Smooth muscle cell (in vitro differentiated cells): ENCODE results near the gene EHD3. TPM values are rescaled to one million over a fixed set of nuclear protein-coding genes. Genes with fewer than 3 reads are reported as not detected.

Experiments
- DNase-seq: peaks from one replicate; lab custom pipeline; 2025; ENCODE audit not compliant: unreplicated experiment; lab: John Stamatoyannopoulos, UW
- H2AFZ ChIP-seq: fragments of 200-600 bp; sonication (generic); 2 replicates; pipeline ENCODE4 v1.6.0; 2016; ENCODE audit warnings: antibody characterized with exemption, low read depth, mild to moderate bottlenecking
- H3F3A ChIP-seq: fragments of 200-600 bp; sonication (generic); 2 replicates; pipeline ENCODE4 v1.6.0; 2017; ENCODE audit warnings: antibody characterized with exemption, low read depth
- H3K27ac ChIP-seq: fragments of 200-600 bp; sonication (generic); 2 replicates; pipeline ENCODE4 v1.5.1; 2016; ENCODE audit warnings: low read depth, mild to moderate bottlenecking
- H3K27me3 ChIP-seq: fragments of 200-600 bp; sonication (generic); 2 replicates; pipeline ENCODE4 v1.6.1; 2016; ENCODE audit warnings: low read depth, mild to moderate bottlenecking
- H3K36me3 ChIP-seq: fragments of 200-600 bp; sonication (generic); 2 replicates; pipeline ENCODE4 v1.5.1; 2016; ENCODE audit warnings: low read depth
- H3K4me1 ChIP-seq: fragments of 200-600 bp; sonication (generic); 2 replicates; pipeline ENCODE4 v1.5.1; 2016; ENCODE audit warnings: low read depth
- H3K4me2 ChIP-seq: fragments of 200-600 bp; sonication (generic); 2 replicates; pipeline ENCODE4 v1.6.0; 2016; ENCODE audit warnings: mild to moderate bottlenecking
- H3K4me3 ChIP-seq: fragments of 200-600 bp; sonication (generic); 2 replicates; pipeline ENCODE4 v1.5.1; 2016; ENCODE audit warnings: mild to moderate bottlenecking
- H3K79me2 ChIP-seq: fragments of 200-600 bp; sonication (generic); 2 replicates; pipeline ENCODE4 v1.6.0; 2016; ENCODE audit warnings: low read depth, mild to moderate bottlenecking
- H3K9ac ChIP-seq: fragments of 200-600 bp; sonication (generic); 2 replicates; pipeline ENCODE4 v1.6.0; 2016; ENCODE audit warnings: low read depth
- H3K9me3 ChIP-seq: fragments of 200-600 bp; sonication (generic); replicated peaks from 2 replicates; pipeline ENCODE4 v1.5.1; 2016; ENCODE audit warnings: low read depth
- H4K20me1 ChIP-seq: fragments of 200-600 bp; sonication (generic); 2 replicates; pipeline ENCODE4 v1.6.0; 2016; ENCODE audit warnings: low read depth
- CTCF ChIP-seq: fragments of 200-600 bp; sonication (generic); IDR thresholded peaks from 2 replicates; pipeline ENCODE4 v1.5.1; 2017; ENCODE audit warnings: borderline replicate concordance, mild to moderate bottlenecking, antibody characterized with exemption; ENCODE audit not compliant: insufficient read depth, poor library complexity, severe bottlenecking
- WGBS: methylation state at CpG from one replicate; pipeline ENCODE4 v1.1.7; 2016; ENCODE audit warnings: low lambda C conversion rate; 5-methylcytosine and 5-hydroxymethylcytosine counted together
- polyA plus RNA-seq: library from polyadenylated mRNA; unstranded; fragments of >200 nt; fragmentation: Nextera tagmentation; extraction: Ambion mirVana; gene quantifications from 2 replicates; pipeline ENCODE4 v1.2.1, GENCODE V29; 2016
- total RNA-seq: library from RNA; depleted of rRNA; stranded (reverse); fragments of >200 nt; gene quantifications from 2 replicates; pipeline ENCODE4 v1.2.3, GENCODE V29; 2014

Gene EHD3
- total and polyA plus RNA-seq, 2 experiments from 2014 or later = 13.8 to 15.5 TPM

- Histone ChIP-seq H2AFZ (no peak overlapping the region), H3K27me3 (peaks cover 12% of the 10 kb centered on the region), H3K9ac (no peak overlapping the region), H3K79me2 (no peaks in the 10 kb centered on the region), H3K9me3 (no peaks in the 10 kb centered on the region), H3F3A (no peaks in the 10 kb centered on the region), H3K4me3 (no peak overlapping the region), H3K27ac (no peak overlapping the region), H3K4me1 (peaks cover 4% of the 10 kb centered on the region), H3K36me3 (no peaks in the 10 kb centered on the region), H4K20me1 (no peaks in the 10 kb centered on the region), H3K4me2 (no peak overlapping the region)
- WGBS = 85% methylated on average over 5 of the region's 5 CpGs
- DNase-seq = no peak
- TF ChIP-seq CTCF = no peak
Measured at GRCh38 chr2:31202833-31203232, 31.1 kb upstream of the EHD3 start.

GRCh38 chr2:31203916-31204315, 30.0 kb upstream of the EHD3 start:
- peaks cover 12% of the 10 kb centered on the region for H3K27me3 ChIP-seq
- no peak overlapping the region for H3K27ac ChIP-seq
- no peaks in the 10 kb centered on the region for H3K36me3 ChIP-seq
- H4K20me1 ChIP-seq = no peaks in the 10 kb centered on the region
- no peaks in the 10 kb centered on the region for H3F3A ChIP-seq
- H3K4me2 ChIP-seq = no peak overlapping the region
- H3K79me2 ChIP-seq = no peaks in the 10 kb centered on the region
- H3K9me3 ChIP-seq = no peaks in the 10 kb centered on the region
- TF ChIP-seq CTCF = no peak
- H3K4me3 ChIP-seq = no peak overlapping the region
- DNase-seq = no peak
- no peak overlapping the region for H3K9ac ChIP-seq
- peaks cover 10% of the 10 kb centered on the region for H3K4me1 ChIP-seq
- no peak overlapping the region for H2AFZ ChIP-seq

- no peaks in the 10 kb centered on the region for H3K9me3 ChIP-seq
- no peaks in the 10 kb centered on the region for H3K79me2 ChIP-seq
- H3K4me1 ChIP-seq = peaks cover 10% of the 10 kb centered on the region
- no peak for TF ChIP-seq CTCF
- H2AFZ ChIP-seq = no peak overlapping the region
- no peak for DNase-seq
- WGBS = 90% methylated on average over 6 of the region's 6 CpGs
- no peaks in the 10 kb centered on the region for H4K20me1 ChIP-seq
- no peaks in the 10 kb centered on the region for H3F3A ChIP-seq
- no peak overlapping the region for H3K9ac ChIP-seq
- no peak overlapping the region for H3K4me2 ChIP-seq
- no peak overlapping the region for H3K4me3 ChIP-seq
- no peak overlapping the region for H3K27ac ChIP-seq
- H3K36me3 ChIP-seq = no peaks in the 10 kb centered on the region
- peaks cover 12% of the 10 kb centered on the region for H3K27me3 ChIP-seq
Measured at GRCh38 chr2:31204783-31205182, 29.2 kb upstream of the EHD3 start.

GRCh38 chr2:31205186-31205585, 28.8 kb upstream of the EHD3 start:
- no peak overlapping the region for H3K27ac ChIP-seq
- TF ChIP-seq CTCF = no peak
- H3K4me1 ChIP-seq = peaks cover 10% of the 10 kb centered on the region
- no peaks in the 10 kb centered on the region for H3K9me3 ChIP-seq
- H3K79me2 ChIP-seq = no peaks in the 10 kb centered on the region
- H3K36me3 ChIP-seq = no peaks in the 10 kb centered on the region
- peaks cover 12% of the 10 kb centered on the region for H3K27me3 ChIP-seq
- H3F3A ChIP-seq = no peaks in the 10 kb centered on the region
- 93% methylated on average over 9 of the region's 9 CpGs for WGBS
- no peaks in the 10 kb centered on the region for H4K20me1 ChIP-seq
- H2AFZ ChIP-seq = no peak overlapping the region
- H3K4me2 ChIP-seq = no peak overlapping the region
- DNase-seq = no peak
- H3K4me3 ChIP-seq = no peak overlapping the region
- no peak overlapping the region for H3K9ac ChIP-seq
